Neuron (in vitro differentiated cells): ENCODE data around the gene IGSF9B.

Experiments
- H2AFZ ChIP-seq: one replicate; pipeline ENCODE4 v1.6.1; 2013; ENCODE audit warnings: low read depth, mild to moderate bottlenecking, inconsistent platforms, low read length, moderate library complexity
- H3K27me3 ChIP-seq: one replicate; pipeline ENCODE4 v1.6.1; 2013; ENCODE audit warnings: low read length; ENCODE audit not compliant: insufficient read depth
- H3K36me3 ChIP-seq: one replicate; pipeline ENCODE4 v1.6.1; 2013; ENCODE audit warnings: low read length; ENCODE audit not compliant: insufficient read depth
- H3K4me1 ChIP-seq: one replicate; pipeline ENCODE4 v1.6.1; 2013; ENCODE audit warnings: low read length; ENCODE audit not compliant: insufficient read depth
- H3K4me3 ChIP-seq: 2 replicates; pipeline ENCODE4 v1.5.1; 2013; ENCODE audit warnings: mild to moderate bottlenecking, low read length, moderate library complexity
- H3K9me3 ChIP-seq: one replicate; pipeline ENCODE4 v1.6.1; 2013; ENCODE audit warnings: low read length

Gene IGSF9B

DNA sequence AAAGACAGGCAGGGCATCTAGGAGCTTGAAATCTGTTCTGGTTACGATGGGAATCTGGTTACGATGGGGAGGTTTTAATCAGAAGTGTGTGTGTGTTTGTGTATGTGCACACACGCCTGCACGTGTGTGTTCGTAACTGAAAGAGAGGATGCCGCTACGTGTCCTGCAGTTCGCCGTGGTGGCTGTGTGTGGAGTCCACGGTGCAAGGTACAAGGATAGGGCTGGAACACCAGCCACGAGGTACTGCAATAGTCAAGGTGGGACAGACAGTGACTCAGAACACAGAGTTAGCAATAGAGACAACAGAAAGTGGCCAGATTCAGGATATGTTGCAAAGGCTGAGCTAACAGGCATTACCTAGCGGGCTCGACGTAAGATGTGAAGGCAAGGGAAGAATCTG, 46.7 kb downstream of the IGSF9B start:
- Histone ChIP-seq H3K4me3 (no peak overlapping the region), H3K27me3 (no peaks in the 10 kb centered on the region), H3K4me1 (no peaks in the 10 kb centered on the region), H3K36me3 (peaks cover 38% of the 10 kb centered on the region), H3K9me3 (no peaks in the 10 kb centered on the region), H2AFZ (no peak overlapping the region)

- H3K9me3 ChIP-seq: no peaks in the 10 kb centered on the region
- no peaks in the 10 kb centered on the region for H3K4me1 ChIP-seq
- H3K27me3 ChIP-seq: no peaks in the 10 kb centered on the region
- no peak overlapping the region for H2AFZ ChIP-seq
- peaks cover 33% of the 10 kb centered on the region for H3K36me3 ChIP-seq
- no peak overlapping the region for H3K4me3 ChIP-seq
Measured at GRCh38 chr11:133908827-133909226, 47.9 kb downstream of the IGSF9B start.

- Histone ChIP-seq H3K4me1 (no peaks in the 10 kb centered on the region), H3K36me3 (peaks cover 32% of the 10 kb centered on the region), H2AFZ (no peak overlapping the region), H3K4me3 (no peak overlapping the region), H3K27me3 (no peaks in the 10 kb centered on the region), H3K9me3 (no peaks in the 10 kb centered on the region)
Measured at GRCh38 chr11:133907841-133908241, 48.9 kb downstream of the IGSF9B start.

- H3K4me1 ChIP-seq: no peaks in the 10 kb centered on the region
- peaks cover 28% of the 10 kb centered on the region for H3K36me3 ChIP-seq
- no peak overlapping the region for H2AFZ ChIP-seq
- H3K9me3 ChIP-seq: no peaks in the 10 kb centered on the region
- H3K27me3 ChIP-seq: no peaks in the 10 kb centered on the region
- no peak overlapping the region for H3K4me3 ChIP-seq
Measured at GRCh38 chr11:133907216-133907615, 49.6 kb downstream of the IGSF9B start.

- Histone ChIP-seq H2AFZ (no peak overlapping the region), H3K9me3 (no peaks in the 10 kb centered on the region), H3K4me3 (no peak overlapping the region), H3K4me1 (no peaks in the 10 kb centered on the region), H3K36me3 (peaks cover 26% of the 10 kb centered on the region), H3K27me3 (no peaks in the 10 kb centered on the region)
Measured at GRCh38 chr11:133906746-133907145, 50.0 kb downstream of the IGSF9B start.

DNA sequence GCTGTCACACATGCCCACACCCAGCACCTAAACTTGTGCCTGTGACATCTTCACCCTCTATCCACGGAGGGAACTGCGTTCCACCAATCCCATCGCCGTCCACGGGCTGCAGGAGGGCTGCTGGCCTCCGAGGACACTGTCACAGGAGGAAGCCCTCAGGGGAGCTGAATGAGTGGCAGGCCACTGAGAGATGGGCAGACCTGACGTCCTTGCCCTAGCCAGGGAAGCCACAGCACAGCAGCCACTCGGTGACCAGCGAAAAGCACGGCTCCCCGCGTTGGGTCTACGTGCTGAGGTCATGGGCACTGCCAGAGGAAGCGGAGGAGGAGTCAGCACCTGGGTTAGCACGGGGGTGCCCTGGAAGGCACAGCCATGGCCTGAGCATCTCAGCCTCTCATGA, 50.5 kb downstream of the IGSF9B start:
- Histone ChIP-seq H2AFZ (no peak overlapping the region), H3K27me3 (no peaks in the 10 kb centered on the region), H3K4me3 (no peak overlapping the region), H3K36me3 (peaks cover 24% of the 10 kb centered on the region), H3K9me3 (no peaks in the 10 kb centered on the region), H3K4me1 (no peaks in the 10 kb centered on the region)

- Histone ChIP-seq H2AFZ (no peak overlapping the region), H3K9me3 (no peaks in the 10 kb centered on the region), H3K27me3 (no peaks in the 10 kb centered on the region), H3K4me1 (no peaks in the 10 kb centered on the region), H3K36me3 (peaks cover 24% of the 10 kb centered on the region), H3K4me3 (no peak overlapping the region)
Measured at GRCh38 chr11:133905677-133906156, 51.1 kb downstream of the IGSF9B start.

DNA sequence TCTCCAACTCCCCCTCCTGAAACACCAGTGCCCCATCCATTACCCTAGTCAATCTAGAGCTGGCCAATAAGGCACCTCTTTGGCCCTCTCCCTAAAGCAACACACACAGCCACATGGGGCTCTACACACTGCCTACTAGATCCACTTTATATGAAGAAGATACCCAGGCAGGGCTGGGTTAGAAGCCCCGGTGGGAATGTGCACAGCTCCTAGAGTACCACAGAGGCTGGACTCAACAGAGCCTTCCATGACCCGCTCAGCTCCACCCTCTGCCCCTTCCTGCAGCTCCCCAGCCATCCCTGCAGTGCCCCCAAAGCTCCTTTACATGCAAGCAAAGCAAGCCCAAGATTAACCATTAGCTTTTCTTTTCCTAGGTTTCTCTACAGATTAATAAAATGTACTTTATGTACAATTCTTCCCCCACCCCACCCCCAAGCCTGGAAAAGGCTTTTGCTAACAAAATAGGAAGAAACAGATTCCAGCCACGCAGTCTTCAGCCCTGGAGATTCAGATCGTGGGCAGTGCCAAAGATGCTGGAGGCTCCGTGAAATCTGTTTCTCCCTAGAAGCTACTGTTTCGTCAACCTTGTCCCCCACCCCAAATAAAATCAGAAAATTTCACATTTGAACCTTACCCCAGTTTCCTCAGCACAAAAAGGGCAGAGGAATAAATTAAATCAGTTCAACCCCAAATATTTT, 51.8 kb downstream of the IGSF9B start:
- Histone ChIP-seq H3K4me3 (no peak overlapping the region), H3K4me1 (no peaks in the 10 kb centered on the region), H2AFZ (no peak overlapping the region), H3K27me3 (no peaks in the 10 kb centered on the region), H3K36me3 (peaks cover 18% of the 10 kb centered on the region), H3K9me3 (no peaks in the 10 kb centered on the region)

DNA sequence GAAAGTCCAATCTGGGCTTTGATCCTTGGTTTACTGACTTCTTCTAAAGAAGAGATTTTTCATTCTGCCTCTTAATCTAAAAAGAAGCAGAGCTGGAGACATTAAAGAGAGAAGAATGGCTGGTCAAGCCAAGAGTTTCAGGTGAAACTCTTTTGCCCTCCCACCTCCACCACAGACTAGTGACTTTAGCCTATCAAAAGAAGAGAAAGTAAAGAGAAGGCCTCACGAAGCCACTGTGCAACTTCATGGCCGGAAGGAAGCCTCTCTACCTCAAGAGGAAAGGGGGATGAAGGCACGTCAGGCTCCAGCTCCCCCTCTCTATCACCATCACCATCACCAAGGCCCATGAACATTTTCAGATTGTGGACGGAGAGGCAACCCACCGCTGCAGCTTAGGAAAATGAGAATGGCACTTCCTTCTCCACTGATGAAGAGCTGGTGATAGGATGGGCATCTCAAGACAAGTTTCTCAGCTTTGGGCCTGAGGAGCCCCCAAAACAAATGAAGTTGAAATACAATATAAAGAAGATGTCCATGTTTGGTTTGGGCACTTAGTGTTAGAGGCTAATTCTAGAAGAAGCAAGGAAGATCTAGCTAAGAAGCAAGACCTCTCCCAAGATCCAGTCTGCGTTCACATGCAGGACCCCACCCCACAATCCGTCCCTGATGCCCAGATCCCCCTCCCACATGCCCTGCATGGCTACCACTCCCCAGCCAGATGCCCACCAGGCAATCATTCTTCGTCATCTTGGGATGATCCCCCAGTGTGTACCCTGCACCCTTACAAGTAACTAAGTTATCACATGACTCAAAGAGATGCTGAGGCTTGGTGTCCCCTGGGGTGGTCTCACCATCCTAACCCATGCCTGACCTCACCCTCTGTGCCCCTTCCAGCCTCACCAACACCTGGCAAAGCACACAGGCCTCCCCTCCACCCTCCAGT, 52.6 kb downstream of the IGSF9B start:
- Histone ChIP-seq H3K4me3 (no peak overlapping the region), H3K9me3 (no peaks in the 10 kb centered on the region), H3K36me3 (peaks cover 12% of the 10 kb centered on the region), H3K4me1 (no peaks in the 10 kb centered on the region), H3K27me3 (no peaks in the 10 kb centered on the region), H2AFZ (no peak overlapping the region)

DNA sequence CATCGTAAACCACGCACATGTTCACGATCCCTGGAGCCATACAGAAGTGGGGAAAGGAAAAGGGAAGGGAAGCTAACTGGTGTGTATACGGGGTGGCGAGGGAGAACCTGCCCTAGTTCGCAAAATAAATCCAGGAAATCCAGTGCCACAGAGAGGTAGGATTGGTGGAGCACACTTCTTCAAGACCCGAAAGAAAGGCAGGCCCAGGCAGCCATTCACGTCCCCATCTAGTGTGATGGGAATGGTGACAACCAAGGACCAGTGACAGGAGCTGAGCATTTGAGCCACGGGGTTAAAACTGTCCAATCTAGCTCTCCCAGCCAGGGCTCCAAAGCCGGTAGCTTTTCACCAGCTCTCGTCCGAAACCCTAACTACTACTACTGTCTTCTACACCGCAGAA, 53.7 kb downstream of the IGSF9B start:
- peaks cover 5% of the 10 kb centered on the region for H3K36me3 ChIP-seq
- no peak overlapping the region for H2AFZ ChIP-seq

GRCh38 chr11:133902506-133902905, 54.3 kb downstream of the IGSF9B start:
- Histone ChIP-seq H3K36me3 (no peaks in the 10 kb centered on the region), H2AFZ (no peak overlapping the region), H3K27me3 (no peaks in the 10 kb centered on the region), H3K4me1 (no peaks in the 10 kb centered on the region), H3K4me3 (no peak overlapping the region), H3K9me3 (no peaks in the 10 kb centered on the region)

More for the DNA sequence above, 53.7 kb downstream of the IGSF9B start:
- no peaks in the 10 kb centered on the region for H3K9me3 ChIP-seq
- no peaks in the 10 kb centered on the region for H3K27me3 ChIP-seq
- H3K4me3 ChIP-seq: no peak overlapping the region
- no peaks in the 10 kb centered on the region for H3K4me1 ChIP-seq

GRCh38 chr11:133901999-133902398, 54.8 kb downstream of the IGSF9B start:
- Histone ChIP-seq H3K27me3 (no peaks in the 10 kb centered on the region), H3K4me1 (no peaks in the 10 kb centered on the region), H3K4me3 (no peak overlapping the region), H3K36me3 (no peaks in the 10 kb centered on the region), H2AFZ (no peak overlapping the region), H3K9me3 (no peaks in the 10 kb centered on the region)

DNA sequence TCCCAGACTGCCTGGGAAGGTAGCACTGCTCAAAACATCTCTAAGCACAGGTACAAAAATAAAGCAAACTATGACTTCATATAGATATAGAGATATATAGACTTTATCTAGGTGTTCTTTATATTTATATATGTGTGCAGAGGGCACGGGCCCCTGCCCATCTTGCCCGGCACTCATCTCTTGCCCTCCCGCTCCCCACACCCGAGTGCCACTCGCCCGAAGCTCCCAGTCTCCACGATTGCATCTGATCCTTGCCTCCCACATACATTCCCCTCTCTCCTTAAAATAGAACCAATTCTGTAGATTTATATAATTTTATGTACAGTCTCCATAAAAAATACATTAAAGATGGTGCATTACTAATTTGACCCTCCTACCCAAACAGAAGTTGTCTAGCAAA, 55.5 kb downstream of the IGSF9B start:
- Histone ChIP-seq H3K36me3 (no peaks in the 10 kb centered on the region), H3K27me3 (no peaks in the 10 kb centered on the region), H3K4me3 (no peak overlapping the region), H3K4me1 (peaks cover 2% of the 10 kb centered on the region), H3K9me3 (no peaks in the 10 kb centered on the region), H2AFZ (no peak overlapping the region)
